Neuronal stem cell (in vitro differentiated cells): ENCODE results near the gene CACNB2.

Experiments
- DNase-seq: peaks from one replicate; pipeline ENCODE4 v3.0.0-alpha.2; 2013; ENCODE audit warnings: low spot score
- H2AFZ ChIP-seq: one replicate; pipeline ENCODE4 v1.6.1; 2013; ENCODE audit warnings: mild to moderate bottlenecking, low read length, inconsistent platforms
- H2AK5ac ChIP-seq: 2 replicates; pipeline ENCODE4 v1.6.1; 2013; ENCODE audit warnings: low read depth, mild to moderate bottlenecking, inconsistent platforms, low read length, moderate library complexity, mixed read lengths
- H2BK120ac ChIP-seq: 2 replicates; pipeline ENCODE4 v1.6.1; 2013; ENCODE audit warnings: low read depth, mild to moderate bottlenecking, inconsistent platforms, low read length, moderate library complexity, mixed read lengths
- H2BK12ac ChIP-seq: one replicate; pipeline ENCODE4 v1.6.1; 2013; ENCODE audit warnings: low read length, inconsistent platforms
- H2BK15ac ChIP-seq: 2 replicates; pipeline ENCODE4 v1.6.1; 2013; ENCODE audit warnings: mild to moderate bottlenecking, low read length, inconsistent platforms, mixed read lengths
- H2BK5ac ChIP-seq: one replicate; pipeline ENCODE4 v1.6.1; 2013; ENCODE audit warnings: inconsistent platforms, mild to moderate bottlenecking, low read length, moderate library complexity
- H3K14ac ChIP-seq: one replicate; pipeline ENCODE4 v1.6.1; 2013; ENCODE audit warnings: low read length, inconsistent platforms
- H3K18ac ChIP-seq: 2 replicates; pipeline ENCODE4 v1.6.1; 2013; ENCODE audit warnings: low read length, inconsistent platforms
- H3K23ac ChIP-seq: 2 replicates; pipeline ENCODE4 v1.6.1; 2013; ENCODE audit warnings: low read depth, mild to moderate bottlenecking, mixed read lengths, low read length, inconsistent platforms; ENCODE audit not compliant: poor library complexity
- H3K27ac ChIP-seq: replicated peaks from 3 replicates; pipeline ENCODE4 v1.5.1; 2013; ENCODE audit warnings: low read length, inconsistent platforms
- H3K27me3 ChIP-seq, 3 experiments: 2 replicates each; pipeline ENCODE4 v1.6.1; 2013; ENCODE audit warnings: low read length in 3 of 3, mild to moderate bottlenecking in 2 of 3, inconsistent platforms in 1 of 3, low read depth in 1 of 3, mixed read lengths in 1 of 3, moderate library complexity in 1 of 3; ENCODE audit not compliant: control insufficient read depth in 3 of 3, insufficient read depth in 3 of 3
- H3K36me3 ChIP-seq, 2 donors: replicated peaks in 1 of 2; 2 replicates each; pipeline ENCODE4 v1.6.1; 2013; ENCODE audit warnings: low read length in 2 of 2; ENCODE audit not compliant: control insufficient read depth in 2 of 2, insufficient read depth in 2 of 2
- H3K4ac ChIP-seq: 2 replicates; pipeline ENCODE4 v1.6.1; 2013; ENCODE audit warnings: inconsistent platforms, mild to moderate bottlenecking, low read length, moderate library complexity
- H3K4me1 ChIP-seq, 2 donors: 1 replicate in 1 of 2; 2 replicates in 1 of 2; pipeline ENCODE4 v1.6.1; 2013; ENCODE audit warnings: low read length in 2 of 2, low read depth in 1 of 2; ENCODE audit not compliant: control insufficient read depth in 2 of 2, insufficient read depth in 1 of 2
- H3K4me2 ChIP-seq: one replicate; pipeline ENCODE4 v1.6.1; 2013; ENCODE audit warnings: mild to moderate bottlenecking, low read length, inconsistent platforms; ENCODE audit not compliant: insufficient read depth, poor library complexity, severe bottlenecking
- H3K4me3 ChIP-seq, 2 donors: 2 replicates each; pipeline ENCODE4 v1.5.1; 2013; ENCODE audit warnings: low read length in 2 of 2, mild to moderate bottlenecking in 2 of 2, inconsistent platforms in 1 of 2, moderate library complexity in 1 of 2
- H3K79me1 ChIP-seq: one replicate; pipeline ENCODE4 v1.6.1; 2013; ENCODE audit warnings: low read depth, mild to moderate bottlenecking, inconsistent platforms, low read length, moderate library complexity
- H3K9ac ChIP-seq: one replicate; pipeline ENCODE4 v1.6.1; 2013; ENCODE audit warnings: mild to moderate bottlenecking, low read depth, low read length, inconsistent platforms; ENCODE audit not compliant: poor library complexity
- H3K9me3 ChIP-seq, 2 donors: replicated peaks in 1 of 2; 2 replicates each; pipeline versions ENCODE3 to v1.6.1; 2013; ENCODE audit warnings: low read length in 2 of 2, mild to moderate bottlenecking in 2 of 2, inconsistent platforms in 1 of 2, low read depth in 1 of 2, mixed read lengths in 1 of 2, moderate library complexity in 1 of 2; ENCODE audit not compliant: control insufficient read depth in 2 of 2, insufficient read depth in 1 of 2
- H4K8ac ChIP-seq: one replicate; pipeline ENCODE4 v1.6.1; 2013; ENCODE audit warnings: low read depth, mild to moderate bottlenecking, inconsistent platforms, low read length, moderate library complexity
- H4K91ac ChIP-seq: one replicate; pipeline ENCODE4 v1.6.1; 2013; ENCODE audit warnings: low read length, low read depth, mild to moderate bottlenecking, inconsistent platforms; ENCODE audit not compliant: poor library complexity
- WGBS, 2 donors: extraction: QIAGEN DNeasy Blood & Tissue Kit; methylation state at CpG; one replicate each; pipeline ENCODE4 v1.1.7; 2013; ENCODE audit warnings: missing lambda C conversion rate in 2 of 2, mixed read lengths in 1 of 2; ENCODE audit not compliant: insufficient read length in 2 of 2, insufficient replicate concordance in 1 of 2; ENCODE audit errors: extremely low coverage in 2 of 2; 5-methylcytosine and 5-hydroxymethylcytosine counted together

CACNB2 gene

GRCh38 chr10:18449611-18450026 is 309.4 kb downstream of the CACNB2 start:
- Histone ChIP-seq H2BK5ac (no peak overlapping the region), H3K27me3 (peaks cover 0 to 8% (median 0%) of the 10 kb centered on the region in 3 experiments), H3K9me3 (no peaks in the 10 kb centered on the region), H2BK12ac (no peak overlapping the region), H4K8ac (no peak overlapping the region), H2AFZ (no peak overlapping the region), H3K79me1 (no peaks in the 10 kb centered on the region), H2BK15ac (no peak overlapping the region), H4K91ac (no peak overlapping the region), H2AK5ac (no peak overlapping the region), H3K23ac (no peak overlapping the region), H3K4me1 (no peaks in the 10 kb centered on the region), H2BK120ac (no peak overlapping the region), H3K9ac (no peak overlapping the region), H3K18ac (no peak overlapping the region), H3K27ac (no peak overlapping the region), H3K4me2 (no peak overlapping the region), H3K4me3 (no peak overlapping the region), H3K14ac (no peak overlapping the region), H3K36me3 (no peaks in the 10 kb centered on the region), H3K4ac (no peak overlapping the region)
- DNase-seq, result no peak
- no CpG with 5 or more reads among the region's 7 CpGs for WGBS, 2 donors

DNA sequence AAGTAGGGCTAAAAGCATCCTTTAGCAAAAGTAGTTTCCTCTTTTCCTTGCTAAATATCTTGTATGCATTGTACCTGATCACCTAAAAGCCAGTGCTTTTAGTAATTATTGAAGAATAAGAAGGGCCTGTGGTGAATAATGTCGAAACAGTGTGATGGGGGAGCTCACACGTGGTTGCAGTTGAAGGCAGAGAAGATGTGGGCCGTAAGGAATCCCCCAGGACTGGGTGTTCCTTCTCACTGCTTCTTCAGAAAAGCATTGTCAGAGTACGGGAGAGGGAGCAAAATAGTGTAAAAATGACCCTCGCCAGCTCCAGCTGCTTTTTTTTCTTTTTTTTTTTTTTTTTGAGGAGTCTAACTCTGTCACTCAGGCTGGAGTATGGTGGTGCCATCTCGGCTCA is 310.1 kb downstream of the CACNB2 start:
- H3K9me3 ChIP-seq, result no peaks in the 10 kb centered on the region
- no peaks in the 10 kb centered on the region for H3K4me1 ChIP-seq
- H4K91ac ChIP-seq, result no peak overlapping the region
- no peak overlapping the region for H3K14ac ChIP-seq
- no peak overlapping the region for H2AFZ ChIP-seq
- peaks cover 0 to 8% (median 0%) of the 10 kb centered on the region in 3 experiments for H3K27me3 ChIP-seq
- H3K4me2 ChIP-seq, result no peak overlapping the region
- no peak for DNase-seq
- H3K4me3 ChIP-seq, result no peak overlapping the region
- no peak overlapping the region for H2BK12ac ChIP-seq
- H2AK5ac ChIP-seq, result no peak overlapping the region
- H2BK15ac ChIP-seq, result no peak overlapping the region
- no peaks in the 10 kb centered on the region for H3K36me3 ChIP-seq
- no peak overlapping the region for H3K9ac ChIP-seq
- WGBS, 2 donors, result no CpG with 5 or more reads among the region's 6 CpGs
- no peak overlapping the region for H3K4ac ChIP-seq
- H3K27ac ChIP-seq, result no peak overlapping the region
- no peak overlapping the region for H3K23ac ChIP-seq
- H2BK120ac ChIP-seq, result no peak overlapping the region
- H4K8ac ChIP-seq, result no peak overlapping the region
- H3K79me1 ChIP-seq, result no peaks in the 10 kb centered on the region
- H3K18ac ChIP-seq, result no peak overlapping the region
- H2BK5ac ChIP-seq, result no peak overlapping the region

DNA sequence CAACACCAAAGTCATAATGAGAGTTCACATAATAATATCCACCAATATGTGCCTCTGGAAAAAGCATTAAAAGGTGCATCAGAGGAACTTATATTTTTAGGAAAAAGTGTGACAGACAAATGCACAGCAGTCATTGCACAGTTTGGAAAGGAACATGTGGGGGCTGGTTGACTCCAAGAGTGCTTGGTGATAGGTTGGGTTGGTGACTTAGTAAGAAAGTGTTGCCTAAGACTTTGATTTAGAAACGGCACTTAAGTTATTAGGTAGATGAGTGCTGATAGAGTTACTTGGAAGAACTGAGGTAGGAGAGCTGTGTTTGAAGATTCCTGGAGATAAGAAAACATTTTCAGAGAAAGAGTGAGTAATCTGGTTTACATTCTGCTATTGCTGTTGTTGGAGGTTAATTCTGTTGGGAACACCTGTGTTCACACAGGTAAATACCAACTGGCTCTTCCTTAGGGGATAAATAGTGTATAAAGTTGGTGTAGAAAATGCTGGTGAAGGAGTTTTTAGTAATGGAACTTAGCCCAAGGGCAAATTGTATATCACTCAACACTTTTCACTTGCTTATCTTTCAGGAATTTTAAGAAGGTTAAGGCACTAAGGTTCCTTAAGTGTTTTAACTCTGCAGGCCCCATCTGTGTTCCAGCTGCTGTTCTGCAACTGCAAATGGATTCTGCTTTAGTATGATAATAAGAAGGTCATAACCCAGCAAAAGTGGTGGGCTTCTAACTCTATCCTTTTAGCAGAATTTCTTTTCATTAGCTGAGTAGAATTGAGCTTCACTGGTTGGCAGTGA is 315.1 kb downstream of the CACNB2 start:
- Histone ChIP-seq H2AFZ (no peak overlapping the region), H3K23ac (no peak overlapping the region), H3K27ac (no peak overlapping the region), H4K91ac (no peak overlapping the region), H3K4me2 (no peak overlapping the region), H2BK120ac (no peak overlapping the region), H3K18ac (no peak overlapping the region), H4K8ac (no peak overlapping the region), H2BK5ac (no peak overlapping the region), H3K9me3 (no peaks in the 10 kb centered on the region), H2BK15ac (no peak overlapping the region), H3K79me1 (no peaks in the 10 kb centered on the region), H3K27me3 (no peaks in the 10 kb centered on the region), H3K4ac (no peak overlapping the region), H3K4me1 (no peaks in the 10 kb centered on the region), H3K36me3 (no peaks in the 10 kb centered on the region), H3K14ac (no peak overlapping the region), H3K9ac (no peak overlapping the region), H2AK5ac (no peak overlapping the region), H2BK12ac (no peak overlapping the region), H3K4me3 (no peak overlapping the region)
- no peak for DNase-seq
- no CpG with 5 or more reads among the region's 1 CpG for WGBS, 2 donors

DNA sequence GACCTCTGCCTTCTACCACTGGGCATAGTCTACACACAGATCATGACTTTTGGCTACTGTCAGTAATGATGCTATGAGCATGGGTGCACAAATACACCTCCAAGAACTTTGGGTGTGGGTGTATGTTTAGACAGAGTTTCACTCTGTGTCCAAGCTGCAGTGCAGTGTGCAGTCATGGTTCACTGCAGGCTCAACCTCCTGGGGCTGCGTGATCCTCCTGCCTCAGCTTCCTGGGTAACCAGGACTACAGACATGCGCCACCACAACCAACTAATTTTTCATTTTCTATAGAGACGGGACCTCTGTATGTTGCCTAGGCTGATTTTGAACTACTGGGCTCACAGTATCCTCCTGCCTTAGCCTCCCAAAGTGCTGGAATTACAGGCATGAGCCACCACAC is 316.8 kb downstream of the CACNB2 start:
- Histone ChIP-seq H4K91ac (no peak overlapping the region), H3K27ac (no peak overlapping the region), H2BK5ac (no peak overlapping the region), H2AFZ (no peak overlapping the region), H3K14ac (no peak overlapping the region), H3K27me3 (no peaks in the 10 kb centered on the region), H2AK5ac (no peak overlapping the region), H3K18ac (no peak overlapping the region), H3K4me1 (no peaks in the 10 kb centered on the region), H4K8ac (no peak overlapping the region), H3K9ac (no peak overlapping the region), H3K4me3 (no peak overlapping the region), H2BK12ac (no peak overlapping the region), H3K79me1 (no peaks in the 10 kb centered on the region), H3K23ac (no peak overlapping the region), H3K9me3 (no peaks in the 10 kb centered on the region), H3K4me2 (no peak overlapping the region), H3K36me3 (no peaks in the 10 kb centered on the region), H2BK120ac (no peak overlapping the region), H3K4ac (no peak overlapping the region), H2BK15ac (no peak overlapping the region)
- no peak for DNase-seq
- no CpG with 5 or more reads among the region's 3 CpGs for WGBS, 2 donors
